ENCODE measurements around the gene KIAA1958. TPM values are rescaled to one million over a fixed set of nuclear protein-coding genes. Genes with fewer than 3 reads are reported as not detected.

KIAA1958 gene
- total and polyA plus RNA-seq, 10 of the 15 experiments (the other 5 are each of a cell fraction or from before 2014, with no cell fraction given) = 0.53 to 8.7 (median 4.0) TPM

DNA sequence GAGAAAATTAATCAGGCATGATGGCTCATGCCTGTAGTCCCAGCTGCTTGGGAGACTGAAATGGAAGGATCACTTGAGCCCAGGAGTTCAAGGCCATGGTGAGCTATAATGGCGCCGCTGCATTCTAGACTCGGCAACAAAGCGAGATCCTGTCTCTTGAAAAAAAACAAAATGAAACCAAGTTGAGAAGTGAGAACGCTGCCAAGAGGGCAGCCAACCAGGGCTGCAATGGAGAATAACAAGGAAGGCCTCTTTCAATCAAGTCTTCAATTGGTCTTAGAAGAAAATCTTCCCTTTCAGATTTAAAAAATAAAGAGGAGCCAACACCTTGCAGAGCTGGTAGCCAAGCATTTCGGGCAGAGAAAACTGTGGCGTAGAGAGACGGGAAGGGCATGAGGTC is 14.7 kb downstream of the KIAA1958 start (continued):
- TF ChIP-seq, protein P1, sequence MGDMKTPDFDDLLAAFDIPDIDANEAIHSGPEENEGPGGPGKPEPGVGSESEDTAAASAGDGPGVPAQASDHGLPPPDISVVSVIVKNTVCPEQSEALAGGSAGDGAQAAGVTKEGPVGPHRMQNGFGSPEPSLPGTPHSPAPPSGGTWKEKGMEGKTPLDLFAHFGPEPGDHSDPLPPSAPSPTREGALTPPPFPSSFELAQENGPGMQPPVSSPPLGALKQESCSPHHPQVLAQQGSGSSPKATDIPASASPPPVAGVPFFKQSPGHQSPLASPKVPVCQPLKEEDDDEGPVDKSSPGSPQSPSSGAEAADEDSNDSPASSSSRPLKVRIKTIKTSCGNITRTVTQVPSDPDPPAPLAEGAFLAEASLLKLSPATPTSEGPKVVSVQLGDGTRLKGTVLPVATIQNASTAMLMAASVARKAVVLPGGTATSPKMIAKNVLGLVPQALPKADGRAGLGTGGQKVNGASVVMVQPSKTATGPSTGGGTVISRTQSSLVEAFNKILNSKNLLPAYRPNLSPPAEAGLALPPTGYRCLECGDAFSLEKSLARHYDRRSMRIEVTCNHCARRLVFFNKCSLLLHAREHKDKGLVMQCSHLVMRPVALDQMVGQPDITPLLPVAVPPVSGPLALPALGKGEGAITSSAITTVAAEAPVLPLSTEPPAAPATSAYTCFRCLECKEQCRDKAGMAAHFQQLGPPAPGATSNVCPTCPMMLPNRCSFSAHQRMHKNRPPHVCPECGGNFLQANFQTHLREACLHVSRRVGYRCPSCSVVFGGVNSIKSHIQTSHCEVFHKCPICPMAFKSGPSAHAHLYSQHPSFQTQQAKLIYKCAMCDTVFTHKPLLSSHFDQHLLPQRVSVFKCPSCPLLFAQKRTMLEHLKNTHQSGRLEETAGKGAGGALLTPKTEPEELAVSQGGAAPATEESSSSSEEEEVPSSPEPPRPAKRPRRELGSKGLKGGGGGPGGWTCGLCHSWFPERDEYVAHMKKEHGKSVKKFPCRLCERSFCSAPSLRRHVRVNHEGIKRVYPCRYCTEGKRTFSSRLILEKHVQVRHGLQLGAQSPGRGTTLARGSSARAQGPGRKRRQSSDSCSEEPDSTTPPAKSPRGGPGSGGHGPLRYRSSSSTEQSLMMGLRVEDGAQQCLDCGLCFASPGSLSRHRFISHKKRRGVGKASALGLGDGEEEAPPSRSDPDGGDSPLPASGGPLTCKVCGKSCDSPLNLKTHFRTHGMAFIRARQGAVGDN (IDR thresholded peaks at IDR 0.05) = no peak
- no peak for TF ChIP-seq SPI1 (IDR thresholded peaks at IDR 0.05; ENCODE audit: borderline replicate concordance, insufficient read depth, low read depth, low read length)
- no peak for TF ChIP-seq CHD2 (IDR thresholded peaks at IDR 0.05; ENCODE audit: borderline replicate concordance, low read depth, low read length)
- TF ChIP-seq CHD4 (IDR thresholded peaks at IDR 0.05) = no peak
- TF ChIP-seq RBBP5 (conservative IDR thresholded peaks at IDR 0.05) = no peak

DNA sequence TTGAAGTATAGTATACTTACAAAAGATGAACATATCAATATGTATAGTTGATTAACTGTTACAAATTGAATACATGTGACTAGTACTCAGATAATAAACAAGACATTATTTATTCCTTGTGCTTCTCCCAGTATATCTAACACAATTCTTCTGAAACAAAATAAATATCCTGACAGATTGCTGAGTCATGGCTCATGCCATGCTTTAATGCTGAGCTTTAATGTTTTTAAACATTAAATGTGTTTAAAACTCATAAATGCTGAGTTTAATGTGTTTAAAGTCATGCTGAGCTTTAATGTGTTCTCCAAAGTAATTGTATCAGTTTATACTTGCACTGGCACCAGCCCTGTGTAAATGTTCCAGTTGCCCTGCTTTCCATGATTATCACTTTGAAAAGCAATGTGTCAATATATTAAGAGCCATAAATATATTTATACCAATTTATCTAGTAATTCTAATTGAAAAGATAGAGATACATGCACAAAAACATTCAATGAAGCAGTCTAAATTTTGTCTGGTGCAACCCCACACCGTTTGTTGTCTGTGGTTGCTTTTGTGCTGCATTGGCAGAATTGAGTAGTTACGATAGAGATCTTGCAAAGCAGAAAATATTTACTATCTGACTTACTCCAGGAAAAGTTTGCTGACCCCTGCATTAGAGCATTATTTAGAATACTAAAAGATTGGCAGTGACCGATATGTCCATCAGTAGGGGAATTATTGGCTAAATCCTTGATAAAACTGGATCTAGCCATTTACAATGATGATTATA is 15.7 kb downstream of the KIAA1958 start:
- FAIRE-seq (no peak), DNase-seq (ENCODE audit: low read depth, low spot score) (no peak), ATAC-seq (no peak)
- Histone ChIP-seq H3K9me3 (replicated peaks; ENCODE audit: control insufficient read depth, insufficient read depth, low read length) (no peaks in the 10 kb centered on the region), H2AFZ (ENCODE audit: control insufficient read depth, low read depth, low read length) (no peak overlapping the region), H3K9ac (ENCODE audit: control insufficient read depth, insufficient read depth, low read length) (no peak overlapping the region), H3K79me2 (ENCODE audit: control insufficient read depth, insufficient read depth, low read length) (peaks cover 1% of the 10 kb centered on the region), H3K4me3 (no peak overlapping the region), H3K27ac (ENCODE audit: control insufficient read depth, insufficient read depth) (no peak overlapping the region), H3K36me3 (ENCODE audit: control insufficient read depth in 2 of 2, insufficient read depth in 2 of 2, low read length in 1 of 2) (no peaks in the 10 kb centered on the region), H3K4me1 (ENCODE audit: control insufficient read depth, insufficient read depth, low read length) (no peaks in the 10 kb centered on the region), H3K4me2 (ENCODE audit: control insufficient read depth, insufficient read depth) (no peak overlapping the region), H4K20me1 (ENCODE audit: control insufficient read depth, insufficient read depth) (no peaks in the 10 kb centered on the region), H3K27me3 (replicated peaks in 1 of 2; ENCODE audit: control insufficient read depth in 2 of 2, insufficient read depth in 2 of 2, low read length in 1 of 2) (no peaks in the 10 kb centered on the region)
- BruUV-seq (replicated peaks) = no TSS peak
- ChIA-PET SMC1A (ENCODE audit: uncharacterized antibody, unreplicated experiment) (interaction anchor here (0.6 kb wide), 1 partner anchor 31 kb away, joined by 3 read pairs; no protein-coding TSS in a partner anchor), RAD21 (ENCODE audit: unreplicated experiment) (no interaction called here), CTCF (no interaction called here), POLR2A (interaction anchor here (0.6 kb wide), 1 partner anchor 16 kb away, joined by 3 read pairs; no protein-coding TSS in a partner anchor)
- intact Hi-C loops (cut with micrococcal nuclease; ENCODE audit: unreplicated experiment) (no loop called here), in situ Hi-C loops (cut with MboI) (no loop called here)
- WGBS (ENCODE audit: insufficient coverage, insufficient replicate concordance, low lambda C conversion rate, missing lambda C conversion rate) = 100% methylated on average over 3 of the region's 3 CpGs
- TF ChIP-seq WRNIP1 (IDR thresholded peaks at IDR 0.05; ENCODE audit: borderline replicate concordance, low read depth, low read length) = no peak
- TF ChIP-seq, protein P2, sequence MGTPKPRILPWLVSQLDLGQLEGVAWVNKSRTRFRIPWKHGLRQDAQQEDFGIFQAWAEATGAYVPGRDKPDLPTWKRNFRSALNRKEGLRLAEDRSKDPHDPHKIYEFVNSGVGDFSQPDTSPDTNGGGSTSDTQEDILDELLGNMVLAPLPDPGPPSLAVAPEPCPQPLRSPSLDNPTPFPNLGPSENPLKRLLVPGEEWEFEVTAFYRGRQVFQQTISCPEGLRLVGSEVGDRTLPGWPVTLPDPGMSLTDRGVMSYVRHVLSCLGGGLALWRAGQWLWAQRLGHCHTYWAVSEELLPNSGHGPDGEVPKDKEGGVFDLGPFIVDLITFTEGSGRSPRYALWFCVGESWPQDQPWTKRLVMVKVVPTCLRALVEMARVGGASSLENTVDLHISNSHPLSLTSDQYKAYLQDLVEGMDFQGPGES (IDR thresholded peaks at IDR 0.05) = no peak
- no peak for TF ChIP-seq ZNF217 (IDR thresholded peaks at IDR 0.05)

All from GM12878 (cell line).